Chondrocyte (in vitro differentiated cells): ENCODE measurements around the gene DUSP8. TPM values are rescaled to one million over a fixed set of nuclear protein-coding genes. Genes with fewer than 3 reads are reported as not detected.
A peak's percentile ranks its signal among the peaks of the same experiment; 100 is the strongest.
"Not testable (repeated sequence)": the region's sequence is repeated elsewhere in the genome, so short reads cannot be mapped to it uniquely, and the experiment has no call there.

Experiments used
- DNase-seq: peaks from one replicate; pipeline ENCODE4 v3.0.0; 2021; ENCODE audit warnings: mixed read lengths, low spot score
- H3K27ac Mint-ChIP-seq: one replicate; pipeline ENCODE4 v1.8.0; 2021; ENCODE audit warnings: mild to moderate bottlenecking, moderate library complexity, mixed read lengths; ENCODE audit not compliant: unreplicated experiment
- H3K27me3 Mint-ChIP-seq: 2 replicates; pipeline ENCODE4 v1.8.0; 2021; ENCODE audit warnings: low read depth, mixed read lengths
- H3K36me3 Mint-ChIP-seq: 2 replicates; pipeline ENCODE4 v1.8.0; 2021; ENCODE audit warnings: low read depth, mixed read lengths
- H3K4me1 Mint-ChIP-seq: 2 replicates; pipeline ENCODE4 v1.8.0; 2021; ENCODE audit warnings: low read depth, mild to moderate bottlenecking, mixed read lengths
- H3K4me3 Mint-ChIP-seq: one replicate; pipeline ENCODE4 v1.8.0; 2021; ENCODE audit warnings: mild to moderate bottlenecking, moderate library complexity, mixed read lengths; ENCODE audit not compliant: unreplicated experiment
- H3K9me3 Mint-ChIP-seq: 2 replicates; pipeline ENCODE4 v1.8.0; 2021; ENCODE audit warnings: low read depth, mixed read lengths
- total RNA-seq: library from RNA; stranded (reverse); gene quantifications from 3 replicates; pipeline ENCODE4 v1.2.1, GENCODE V29; 2021
- TF ChIP-seq, protein P1 (sequence below): fragments of 200-600 bp; sonication (generic); IDR thresholded peaks from 2 replicates; pipeline ENCODE4 v1.5.0; 2021; ENCODE audit warnings: antibody characterized with exemption, mild to moderate bottlenecking, moderate library complexity

DUSP8 gene
- total RNA-seq, 1 donor from 2014 or later = 12.1 TPM

DNA sequence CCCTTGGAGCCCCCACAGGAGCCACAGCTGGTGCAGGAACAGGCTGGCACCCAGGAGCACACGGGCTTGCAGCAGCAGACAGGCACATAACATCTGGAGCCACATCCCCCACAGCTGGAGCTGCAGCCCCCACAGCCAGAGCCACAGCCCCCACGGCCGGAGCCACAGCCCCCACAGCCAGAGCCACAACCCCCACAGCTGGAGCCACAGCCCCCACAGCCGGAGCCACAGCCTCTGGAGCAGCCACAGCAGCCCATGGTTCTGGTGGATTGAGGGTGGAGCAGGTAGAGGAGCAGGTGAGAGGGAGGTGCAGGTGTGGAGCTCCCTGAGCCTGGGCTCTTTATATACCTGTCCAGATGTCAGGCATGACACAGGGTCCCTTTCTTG is 25.9 kb upstream of the DUSP8 start, which contains the start of gene KRTAP5-2:
Gene KRTAP5-2, minus strand, starts transcription at position 301 of the 387 bp plus-strand sequence. Its CDS starts 44 bp downstream, at position 257.
- DNase-seq = no peak
- no peaks in the 10 kb centered on the region for H3K9me3 Mint-ChIP-seq
- no peaks in the 10 kb centered on the region for H3K4me1 Mint-ChIP-seq
- H3K27ac Mint-ChIP-seq = no peak within 1 kb of the TSS
- H3K27me3 Mint-ChIP-seq = peaks cover 79% of the 10 kb centered on the region
- H3K4me3 Mint-ChIP-seq = no peak within 1 kb of the TSS
- H3K36me3 Mint-ChIP-seq = peaks cover 7% of the 10 kb centered on the region
- TF ChIP-seq, protein P1, sequence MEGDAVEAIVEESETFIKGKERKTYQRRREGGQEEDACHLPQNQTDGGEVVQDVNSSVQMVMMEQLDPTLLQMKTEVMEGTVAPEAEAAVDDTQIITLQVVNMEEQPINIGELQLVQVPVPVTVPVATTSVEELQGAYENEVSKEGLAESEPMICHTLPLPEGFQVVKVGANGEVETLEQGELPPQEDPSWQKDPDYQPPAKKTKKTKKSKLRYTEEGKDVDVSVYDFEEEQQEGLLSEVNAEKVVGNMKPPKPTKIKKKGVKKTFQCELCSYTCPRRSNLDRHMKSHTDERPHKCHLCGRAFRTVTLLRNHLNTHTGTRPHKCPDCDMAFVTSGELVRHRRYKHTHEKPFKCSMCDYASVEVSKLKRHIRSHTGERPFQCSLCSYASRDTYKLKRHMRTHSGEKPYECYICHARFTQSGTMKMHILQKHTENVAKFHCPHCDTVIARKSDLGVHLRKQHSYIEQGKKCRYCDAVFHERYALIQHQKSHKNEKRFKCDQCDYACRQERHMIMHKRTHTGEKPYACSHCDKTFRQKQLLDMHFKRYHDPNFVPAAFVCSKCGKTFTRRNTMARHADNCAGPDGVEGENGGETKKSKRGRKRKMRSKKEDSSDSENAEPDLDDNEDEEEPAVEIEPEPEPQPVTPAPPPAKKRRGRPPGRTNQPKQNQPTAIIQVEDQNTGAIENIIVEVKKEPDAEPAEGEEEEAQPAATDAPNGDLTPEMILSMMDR = no peak

DNA sequence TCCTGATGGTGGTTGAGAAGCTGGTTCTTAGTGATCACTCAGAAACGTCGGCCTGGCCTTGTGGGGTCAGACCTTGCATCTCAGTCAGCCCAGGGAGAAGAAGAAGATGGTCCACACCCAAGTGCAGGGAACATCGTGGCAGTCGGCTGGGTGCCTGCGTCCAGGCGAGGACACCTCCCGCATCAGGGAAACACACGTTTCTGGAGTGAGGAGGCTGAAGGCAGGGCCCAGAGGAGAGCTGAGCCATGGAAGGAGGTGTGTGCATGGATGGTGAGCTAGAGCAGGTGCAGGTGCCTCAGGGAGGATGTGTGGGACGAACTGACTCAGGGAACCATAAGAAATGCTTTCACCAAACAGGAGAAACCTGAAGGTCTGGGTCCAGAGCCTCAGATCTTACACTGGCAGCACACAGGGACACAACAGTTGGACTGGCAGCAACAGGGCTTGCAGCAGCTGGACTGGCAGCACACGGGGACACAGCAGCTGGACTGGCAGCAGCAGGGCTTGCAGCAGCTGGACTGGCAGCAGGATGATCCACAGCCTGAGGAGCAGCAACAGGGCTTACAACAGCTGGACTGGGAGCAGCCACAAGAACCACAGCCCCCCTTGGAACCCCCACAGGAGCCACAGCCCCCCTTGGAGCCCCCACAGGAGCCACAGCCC is 25.4 kb upstream of the DUSP8 start:
- Mint-ChIP-seq H3K4me3 (no peak overlapping the region), H3K9me3 (no peaks in the 10 kb centered on the region), H3K27me3 (peaks cover 81% of the 10 kb centered on the region), H3K4me1 (no peaks in the 10 kb centered on the region), H3K27ac (no peak overlapping the region), H3K36me3 (peaks cover 7% of the 10 kb centered on the region)
- TF ChIP-seq, protein P1 = no peak
- peak; percentile 54 for DNase-seq

DNA sequence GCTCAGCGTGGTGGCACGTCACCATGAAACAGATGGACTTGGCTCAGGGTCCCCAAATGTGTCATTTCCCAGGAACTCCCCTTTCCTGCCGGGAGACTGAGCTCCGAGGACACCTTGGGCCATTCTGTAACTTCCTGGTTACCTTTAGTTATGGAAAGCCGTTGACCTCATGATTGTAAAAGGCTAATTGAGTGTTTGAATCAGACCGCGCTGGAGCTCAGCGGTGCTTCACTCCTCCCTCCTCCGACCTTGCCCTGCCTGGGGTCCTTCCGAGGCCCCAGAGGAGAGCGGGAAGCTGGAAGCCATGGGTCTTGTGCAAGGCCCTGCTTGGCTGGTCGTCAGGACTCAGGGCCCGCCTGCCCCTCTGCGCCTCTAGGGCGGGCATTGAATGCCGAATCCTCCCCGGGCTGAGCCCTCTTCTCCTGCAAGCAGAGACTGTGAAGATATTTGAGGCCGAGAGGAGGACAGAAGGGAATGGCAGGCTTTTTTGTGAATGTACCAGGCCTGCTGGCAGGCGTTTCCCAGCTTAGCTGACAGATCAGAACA is 24.6 kb upstream of the DUSP8 start:
- H3K27me3 Mint-ChIP-seq = peaks cover 77% of the 10 kb centered on the region
- not testable (repeated sequence) for H3K4me3 Mint-ChIP-seq, H3K9me3 Mint-ChIP-seq, H3K27ac Mint-ChIP-seq, H3K36me3 Mint-ChIP-seq, H3K4me1 Mint-ChIP-seq
- peak; percentile 53 for DNase-seq

DNA sequence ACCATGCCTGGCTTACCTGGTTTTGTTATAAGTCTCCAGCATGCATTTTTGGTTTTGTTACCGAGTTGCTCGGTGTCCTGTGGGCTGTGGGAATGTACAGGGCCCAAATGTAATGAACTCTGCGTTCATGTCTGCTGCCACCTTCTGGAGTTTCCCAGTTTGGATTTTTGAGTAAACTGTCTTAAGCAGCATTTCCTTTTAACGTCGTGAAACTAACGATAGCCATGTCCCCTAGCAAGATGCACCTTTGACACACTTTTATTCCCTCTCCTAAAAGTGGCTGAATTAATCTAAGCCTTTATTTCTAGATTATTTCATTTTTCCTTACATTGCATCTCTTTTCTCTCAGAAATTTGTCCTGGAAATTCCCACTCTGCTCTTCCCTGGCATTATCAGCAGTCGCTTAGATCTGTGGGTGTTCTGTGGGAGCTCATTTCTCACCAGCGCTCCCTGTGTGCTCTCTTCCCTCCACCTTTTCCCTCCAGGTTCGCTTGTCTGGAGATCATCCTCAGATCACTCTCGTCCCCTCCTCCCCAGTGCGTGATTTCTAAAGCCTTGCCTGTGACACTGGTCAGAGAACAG is 24.0 kb upstream of the DUSP8 start:
- DNase-seq = peak; percentile 11
- H3K9me3 Mint-ChIP-seq, H3K27ac Mint-ChIP-seq, H3K4me3 Mint-ChIP-seq, H3K36me3 Mint-ChIP-seq, H3K4me1 Mint-ChIP-seq: not testable (repeated sequence)
- TF ChIP-seq, protein P1 = peak; percentile 59
- peaks cover 75% of the 10 kb centered on the region for H3K27me3 Mint-ChIP-seq

DNA sequence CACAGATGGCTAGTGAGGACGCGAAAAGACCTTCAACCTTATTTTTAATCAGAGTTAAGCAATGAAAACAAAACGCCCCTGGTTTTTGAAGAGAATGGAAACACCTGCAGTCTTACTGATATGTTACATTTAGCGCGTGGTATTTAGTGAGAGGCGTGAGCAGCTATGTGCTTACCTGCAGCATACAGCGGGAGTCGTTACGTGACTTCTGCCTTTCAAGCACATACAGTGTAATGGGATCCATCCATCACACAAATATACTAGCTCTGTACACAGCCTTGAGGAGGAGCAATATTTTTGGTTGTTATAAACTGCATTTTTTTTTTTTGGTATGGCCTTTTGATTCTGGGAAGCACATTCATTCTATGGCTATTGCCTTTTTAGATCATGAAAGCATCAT is 20.6 kb upstream of the DUSP8 start:
- Mint-ChIP-seq H3K27ac (no peak overlapping the region), H3K27me3 (peaks cover 52% of the 10 kb centered on the region), H3K9me3 (no peaks in the 10 kb centered on the region), H3K4me1 (no peaks in the 10 kb centered on the region), H3K36me3 (peaks cover 7% of the 10 kb centered on the region), H3K4me3 (no peak overlapping the region)
- no peak for DNase-seq
- TF ChIP-seq, protein P1 = no peak
